Loucy (cell line): Measurements from ENCODE around the gene CYP19A1.

Source experiments
- CTCF ChIP-seq: fragments of 200-600 bp; sonication (generic); conservative IDR thresholded peaks from 2 replicates; pipeline ENCODE4 v1.5.1; 2014; ENCODE audit warnings: mild to moderate bottlenecking, antibody characterized with exemption, low read length
- EZH2phosphoT487 ChIP-seq: fragments of 200-600 bp; IDR thresholded peaks from 2 replicates; pipeline ENCODE4 v1.6.1; 2018; ENCODE audit warnings: antibody characterized with exemption, mild to moderate bottlenecking, moderate library complexity, borderline replicate concordance

- TF ChIP-seq CTCF (no peak), EZH2phosphoT487 (no peak)
Observed at GRCh38 chr15:51200792-51201191, 137.6 kb downstream of the CYP19A1 start.
